ENCODE data around the gene TMTC1. TPM values are rescaled to one million over a fixed set of nuclear protein-coding genes. Genes with fewer than 3 reads are reported as not detected.

The TMTC1 gene
- polyA plus RNA-seq, 3 donors from 2014 or later, result not detected

GRCh38 chr12:29614694-29615325, 168.9 kb downstream of the TMTC1 start:
- Mint-ChIP-seq H3K27ac (no peak overlapping the region), H3K4me1 (no peaks in the 10 kb centered on the region), H3K4me3 (no peak overlapping the region), H3K9me3 (peaks cover 0 to 5% (median 0%) of the 10 kb centered on the region in 6 donors), H3K27me3 (ENCODE audit: low read depth in 3 of 3) (peaks cover 0 to 2% (median 0%) of the 10 kb centered on the region in 3 donors), H3K36me3 (no peaks in the 10 kb centered on the region)
- DNase-seq, result no peak

GRCh38 chr12:29612912-29613311, 170.8 kb downstream of the TMTC1 start:
- Mint-ChIP-seq H3K36me3 (no peaks in the 10 kb centered on the region), H3K27ac (no peak overlapping the region), H3K4me3 (no peak overlapping the region), H3K27me3 (ENCODE audit: low read depth in 3 of 3) (peaks cover 0 to 3% (median 2%) of the 10 kb centered on the region in 3 donors), H3K4me1 (no peaks in the 10 kb centered on the region), H3K9me3 (peaks cover 0 to 5% (median 0%) of the 10 kb centered on the region in 6 donors)
- no peak for DNase-seq

GRCh38 chr12:29611906-29612305, 171.8 kb downstream of the TMTC1 start:
- Mint-ChIP-seq H3K27ac (no peak overlapping the region), H3K36me3 (no peaks in the 10 kb centered on the region), H3K9me3 (peaks cover 0 to 4% (median 0%) of the 10 kb centered on the region in 6 donors), H3K4me1 (no peaks in the 10 kb centered on the region), H3K27me3 (ENCODE audit: low read depth in 3 of 3) (peaks cover 0 to 3% (median 2%) of the 10 kb centered on the region in 3 donors), H3K4me3 (no peak overlapping the region)
- no peak for DNase-seq

GRCh38 chr12:29610473-29611170, 173.1 kb downstream of the TMTC1 start:
- Mint-ChIP-seq H3K4me3 (no peak overlapping the region), H3K9me3 (peaks cover 0 to 4% (median 0%) of the 10 kb centered on the region in 6 donors)

GRCh38 chr12:29609431-29610215, 174.1 kb downstream of the TMTC1 start:
- Mint-ChIP-seq H3K4me3 (no peak overlapping the region), H3K9me3 (peaks cover 0 to 4% (median 0%) of the 10 kb centered on the region in 6 donors), H3K27ac (no peak overlapping the region), H3K36me3 (no peaks in the 10 kb centered on the region), H3K27me3 (ENCODE audit: low read depth in 3 of 3) (peaks cover 0 to 5% (median 2%) of the 10 kb centered on the region in 3 donors), H3K4me1 (no peaks in the 10 kb centered on the region)
- DNase-seq, result no peak

More at GRCh38 chr12:29610473-29611170, 173.1 kb downstream of the TMTC1 start:
- no peak for DNase-seq
- H3K27ac Mint-ChIP-seq, result no peak overlapping the region
- H3K27me3 Mint-ChIP-seq (ENCODE audit: low read depth in 3 of 3), result peaks cover 0 to 5% (median 2%) of the 10 kb centered on the region in 3 donors
- H3K4me1 Mint-ChIP-seq, result no peaks in the 10 kb centered on the region
- no peaks in the 10 kb centered on the region for H3K36me3 Mint-ChIP-seq

- Mint-ChIP-seq H3K27me3 (ENCODE audit: low read depth in 3 of 3) (peaks cover 0 to 5% (median 2%) of the 10 kb centered on the region in 3 donors), H3K4me3 (no peak overlapping the region), H3K27ac (no peak overlapping the region), H3K4me1 (no peaks in the 10 kb centered on the region), H3K9me3 (peaks cover 0 to 3% (median 0%) of the 10 kb centered on the region in 6 donors), H3K36me3 (no peaks in the 10 kb centered on the region)
- no peak for DNase-seq
Observed at GRCh38 chr12:29608581-29608980, 175.2 kb downstream of the TMTC1 start.

GRCh38 chr12:29599381-29599780, 184.4 kb downstream of the TMTC1 start:
- no peak overlapping the region for H3K27ac Mint-ChIP-seq

GRCh38 chr12:29595071-29595755, 188.5 kb downstream of the TMTC1 start:
- peaks cover 0 to 1% (median 0%) of the 10 kb centered on the region in 3 donors for H3K27me3 Mint-ChIP-seq (ENCODE audit: low read depth in 3 of 3)
- H3K4me3 Mint-ChIP-seq, result no peak overlapping the region

More at GRCh38 chr12:29599381-29599780, 184.4 kb downstream of the TMTC1 start:
- H3K4me1 Mint-ChIP-seq, result no peaks in the 10 kb centered on the region
- no peak overlapping the region for H3K4me3 Mint-ChIP-seq
- H3K27me3 Mint-ChIP-seq (ENCODE audit: low read depth in 3 of 3), result peaks cover 0 to 4% (median 1%) of the 10 kb centered on the region in 3 donors
- peaks cover 0 to 2% (median 0%) of the 10 kb centered on the region in 6 donors for H3K9me3 Mint-ChIP-seq
- no peak for DNase-seq
- no peaks in the 10 kb centered on the region for H3K36me3 Mint-ChIP-seq

GRCh38 chr12:29593001-29593400, 190.7 kb downstream of the TMTC1 start:
- Mint-ChIP-seq H3K36me3 (no peaks in the 10 kb centered on the region), H3K4me3 (no peak overlapping the region), H3K27ac (no peak overlapping the region), H3K27me3 (ENCODE audit: low read depth in 3 of 3) (peaks cover 0 to 1% (median 0%) of the 10 kb centered on the region in 3 donors), H3K4me1 (no peaks in the 10 kb centered on the region), H3K9me3 (no peaks in the 10 kb centered on the region)
- DNase-seq, result no peak

More at GRCh38 chr12:29595071-29595755, 188.5 kb downstream of the TMTC1 start:
- DNase-seq, result no peak
- Mint-ChIP-seq H3K27ac (no peak overlapping the region), H3K9me3 (peaks cover 0 to 2% (median 0%) of the 10 kb centered on the region in 6 donors), H3K4me1 (no peaks in the 10 kb centered on the region), H3K36me3 (no peaks in the 10 kb centered on the region)

GRCh38 chr12:29591140-29592020, 192.4 kb downstream of the TMTC1 start:
- Mint-ChIP-seq H3K27ac (no peak overlapping the region), H3K9me3 (no peaks in the 10 kb centered on the region), H3K4me3 (no peak overlapping the region), H3K36me3 (no peaks in the 10 kb centered on the region), H3K27me3 (ENCODE audit: low read depth in 3 of 3) (peaks cover 0 to 1% (median 0%) of the 10 kb centered on the region in 3 donors), H3K4me1 (no peaks in the 10 kb centered on the region)
- no peak for DNase-seq

GRCh38 chr12:29589851-29590250, 193.9 kb downstream of the TMTC1 start:
- DNase-seq, result no peak
- no peak overlapping the region for H3K27ac Mint-ChIP-seq
- H3K36me3 Mint-ChIP-seq, result no peaks in the 10 kb centered on the region
- H3K4me3 Mint-ChIP-seq, result no peak overlapping the region
- no peaks in the 10 kb centered on the region for H3K9me3 Mint-ChIP-seq
- no peaks in the 10 kb centered on the region for H3K4me1 Mint-ChIP-seq
- H3K27me3 Mint-ChIP-seq (ENCODE audit: low read depth in 3 of 3), result no peaks in the 10 kb centered on the region

- no peak overlapping the region for H3K4me3 Mint-ChIP-seq
- H3K27ac Mint-ChIP-seq, result no peak overlapping the region
- no peaks in the 10 kb centered on the region for H3K9me3 Mint-ChIP-seq
- H3K27me3 Mint-ChIP-seq (ENCODE audit: low read depth in 3 of 3), result peaks cover 0 to 2% (median 0%) of the 10 kb centered on the region in 3 donors
- DNase-seq, result no peak
- no peaks in the 10 kb centered on the region for H3K36me3 Mint-ChIP-seq
- H3K4me1 Mint-ChIP-seq, result no peaks in the 10 kb centered on the region
Observed at GRCh38 chr12:29589286-29589820, 194.4 kb downstream of the TMTC1 start.

All from immature natural killer cell (primary cell).